AG09309 (cell line): Measurements from ENCODE around the gene DUT.

Experiments used
- DNase-seq: peaks from one replicate; pipeline ENCODE4 v3.0.0-alpha.2; 2010; ENCODE audit warnings: low read depth
- H3K4me3 ChIP-seq: 2 replicates; pipeline ENCODE4 v1.5.1; 2011; ENCODE audit warnings: mild to moderate bottlenecking, low read depth, low read length, moderate library complexity; ENCODE audit not compliant: control insufficient read depth
- CTCF ChIP-seq: IDR thresholded peaks from 2 replicates; pipeline ENCODE4 v1.5.1; 2011; ENCODE audit warnings: mild to moderate bottlenecking, low read depth, low read length, inconsistent platforms; ENCODE audit not compliant: insufficient read depth, control insufficient read depth; ENCODE audit errors: missing control alignments

Gene DUT

GRCh38 chr15:48385031-48385830, 54.0 kb downstream of the DUT start:
- TF ChIP-seq CTCF = no peak
- no peak overlapping the region for H3K4me3 ChIP-seq
- peak; percentile 99 for DNase-seq

- H3K4me3 ChIP-seq = no peak overlapping the region
- DNase-seq = no peak
- no peak for TF ChIP-seq CTCF
Observed at GRCh38 chr15:48388016-48388851, 57.0 kb downstream of the DUT start.

GRCh38 chr15:48388910-48389309, 57.7 kb downstream of the DUT start:
- no peak for TF ChIP-seq CTCF
- no peak for DNase-seq
- H3K4me3 ChIP-seq = no peak overlapping the region

GRCh38 chr15:48389691-48390143, 58.5 kb downstream of the DUT start:
- no peak for DNase-seq
- no peak overlapping the region for H3K4me3 ChIP-seq
- no peak for TF ChIP-seq CTCF

GRCh38 chr15:48391950-48392349, 60.7 kb downstream of the DUT start:
- H3K4me3 ChIP-seq = no peak overlapping the region
- TF ChIP-seq CTCF = no peak
- no peak for DNase-seq

- no peak for DNase-seq
- no peak for TF ChIP-seq CTCF
- no peak overlapping the region for H3K4me3 ChIP-seq
Observed at GRCh38 chr15:48392356-48392755, 61.1 kb downstream of the DUT start.
